Stimulated activated CD8-positive, alpha-beta memory T cell treated with anti-CD3 and anti-CD28 coated beads, Interleukin-4, amount 100 ng/mL, for 48 hours (primary cell): Measurements from ENCODE around the gene FBXW12.

Experiments
- DNase-seq: peaks from one replicate; pipeline ENCODE4 v3.0.0-alpha.2; 2020

Gene FBXW12

DNA sequence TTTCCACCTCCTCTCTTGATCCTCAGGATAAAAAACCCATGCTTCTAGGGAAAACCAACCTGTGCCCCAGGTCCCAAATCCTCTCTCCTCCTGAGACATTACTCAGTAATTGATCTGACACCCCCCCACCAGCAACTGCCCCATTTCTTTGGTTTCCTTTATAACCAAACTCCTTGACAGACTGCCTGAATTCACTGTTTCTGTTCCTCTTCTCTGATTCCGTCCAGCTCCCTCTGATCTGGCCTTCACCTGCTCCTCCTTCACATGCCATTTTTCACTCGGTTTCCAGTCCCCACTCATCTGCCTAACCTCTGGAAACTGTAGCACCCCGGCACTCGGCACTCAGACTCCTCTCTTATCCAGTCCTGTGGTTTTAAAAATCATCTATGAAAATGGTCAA is 65.8 kb downstream of the FBXW12 start:
- DNase-seq, result no peak

DNA sequence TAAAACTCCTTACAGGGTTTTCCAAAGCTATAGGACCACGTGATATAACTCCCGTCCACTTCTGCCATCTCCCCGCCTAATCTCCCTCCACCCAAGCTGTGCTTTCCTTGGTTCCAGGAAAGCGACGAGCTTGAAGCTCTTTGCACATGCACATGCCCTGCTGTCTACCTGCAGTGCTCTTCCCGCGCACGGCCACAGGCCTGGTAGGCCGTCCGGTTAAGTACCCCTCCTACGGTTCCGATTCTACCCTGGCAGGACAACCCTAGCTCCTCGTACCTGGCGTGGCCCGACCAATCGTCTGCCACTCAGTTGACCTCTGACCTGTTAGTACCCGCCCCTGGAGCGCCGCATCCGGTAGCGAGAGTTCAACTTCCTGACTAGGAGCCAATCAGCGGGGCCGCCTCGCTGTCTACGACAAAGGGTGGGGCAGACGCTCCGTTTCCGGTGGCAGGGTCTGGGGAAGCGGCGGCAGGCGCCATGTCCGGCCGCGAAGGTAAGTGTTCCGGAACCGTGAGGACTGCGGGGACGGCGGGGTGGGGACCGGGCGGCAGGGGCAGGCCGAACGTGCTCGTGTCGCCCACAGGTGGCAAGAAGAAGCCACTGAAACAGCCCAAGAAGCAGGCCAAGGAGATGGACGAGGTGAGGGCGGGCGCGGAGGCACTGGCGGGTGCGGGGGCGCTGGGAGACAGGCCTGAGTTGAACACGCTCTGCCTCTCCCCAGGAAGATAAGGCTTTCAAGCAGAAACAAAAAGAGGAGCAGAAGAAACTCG is 68.0 kb downstream of the FBXW12 start, which contains the start of the genes CCDC51 and TMA7:
TSS of gene CCDC51 (minus strand) at position 300 of the 770 bp plus-strand sequence. CDS start 4,991 bp downstream, outside the sequence.
TSS of gene TMA7 (plus strand) at position 438 of the 770 bp plus-strand sequence. CDS start at position 478, 40 bp downstream.
- DNase-seq, result peak; percentile 99

DNA sequence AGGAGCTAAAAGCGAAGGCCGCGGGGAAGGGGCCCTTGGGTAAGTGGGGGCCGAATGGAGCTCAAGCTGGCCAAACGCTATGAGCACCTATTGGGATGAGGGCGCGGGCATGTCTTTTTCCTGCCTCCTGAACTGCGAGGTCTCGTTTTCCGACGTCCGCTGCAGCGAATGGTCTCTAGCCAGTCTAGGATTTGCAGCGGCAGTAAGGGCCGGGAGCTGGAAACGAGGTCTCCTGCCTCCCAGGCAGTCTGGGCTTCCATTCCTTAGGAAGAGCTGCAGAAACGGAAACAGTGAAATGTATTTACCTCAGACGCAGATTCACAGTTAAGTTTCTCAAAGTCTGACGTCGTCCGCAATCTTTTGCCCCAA is 68.6 kb downstream of the FBXW12 start:
- DNase-seq, result no peak

DNA sequence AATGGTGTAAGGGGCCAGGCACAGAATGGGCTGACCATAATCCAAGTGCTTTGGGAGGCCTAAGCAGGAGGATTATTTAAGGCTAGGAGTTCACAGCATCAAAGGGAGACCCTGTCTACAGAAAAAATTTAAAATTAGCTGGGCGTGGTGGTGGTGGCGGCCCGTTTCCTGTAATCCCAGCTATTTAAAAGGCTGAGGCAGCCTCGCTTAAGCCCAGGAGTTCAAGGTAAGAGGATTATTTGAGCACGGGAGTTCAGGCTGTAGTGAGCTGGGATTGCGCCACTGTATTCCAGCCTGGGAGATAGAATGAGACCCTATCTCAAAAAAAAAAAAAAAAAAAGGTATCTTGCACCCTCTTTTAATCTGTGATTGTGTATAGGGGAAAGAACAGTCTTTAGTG is 69.9 kb downstream of the FBXW12 start:
- DNase-seq, result no peak
